Measurements from ENCODE around the gene NREP. TPM values are rescaled to one million over a fixed set of nuclear protein-coding genes. Genes with fewer than 3 reads are reported as not detected.

The NREP gene, protein sequence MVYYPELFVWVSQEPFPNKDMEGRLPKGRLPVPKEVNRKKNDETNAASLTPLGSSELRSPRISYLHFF
- polyA plus RNA-seq (2013, experiment 1 of 2), result 261 TPM
- polyA plus RNA-seq (2013, experiment 2 of 2), result 263 TPM

GRCh38 chr5:111756581-111757354 is at the start of gene NREP:
TSS of gene NREP (minus strand) at chr5:111757194. CDS start at chr5:111755772, 1,422 bp downstream.
- H3K36me3 ChIP-seq (ENCODE audit: insufficient read depth, low read length), result peaks cover 35% of the 10 kb centered on the region
- no peaks in the 10 kb centered on the region for H3K9me3 ChIP-seq (ENCODE audit: insufficient read depth, low read depth, low read length)
- peak within 1 kb of the TSS; percentile 97 for H3K4me3 ChIP-seq (ENCODE audit: low read length)
- peak within 1 kb of the TSS; percentile 100 for H3K9ac ChIP-seq (ENCODE audit: low read depth, low read length)
- peak within 1 kb of the TSS; percentile 99 for H3K27ac ChIP-seq (ENCODE audit: low read depth, low read length)
- peaks cover 45% of the 10 kb centered on the region for H3K4me1 ChIP-seq (ENCODE audit: insufficient read depth, low read length)
- no peaks in the 10 kb centered on the region for H3K27me3 ChIP-seq (ENCODE audit: insufficient read depth, low read length)
- WGBS, result under 1% methylated on average over 9 of the region's 12 CpGs

DNA sequence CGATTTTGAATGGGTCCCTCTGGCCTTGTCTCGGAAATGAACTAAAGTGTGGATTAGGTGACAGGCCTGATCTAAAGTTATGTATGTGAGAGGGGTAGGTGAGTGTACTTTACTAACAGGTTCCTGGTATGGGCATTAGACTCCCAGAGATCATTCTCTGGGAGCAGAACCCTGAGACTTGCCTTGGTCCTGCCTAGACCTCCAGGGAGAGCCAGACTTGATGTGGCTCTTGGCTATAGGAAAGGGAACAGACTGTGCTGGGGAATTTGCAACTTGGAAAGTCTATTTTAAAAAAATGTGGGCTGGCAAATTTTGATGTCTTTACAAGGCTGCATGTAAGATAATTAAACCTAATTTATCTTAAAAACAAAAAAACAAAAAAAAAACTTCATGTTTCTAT is 49.8 kb upstream of the NREP start:
- 92% methylated on average over 2 of the region's 2 CpGs for WGBS
- Histone ChIP-seq H3K9ac (ENCODE audit: low read depth, low read length) (no peak overlapping the region), H3K36me3 (ENCODE audit: insufficient read depth, low read length) (no peaks in the 10 kb centered on the region), H3K27me3 (ENCODE audit: insufficient read depth, low read length) (no peaks in the 10 kb centered on the region), H3K27ac (ENCODE audit: low read depth, low read length) (no peak overlapping the region), H3K9me3 (ENCODE audit: insufficient read depth, low read depth, low read length) (no peaks in the 10 kb centered on the region), H3K4me3 (ENCODE audit: low read length) (no peak overlapping the region), H3K4me1 (ENCODE audit: insufficient read depth, low read length) (peaks cover 1% of the 10 kb centered on the region; the same call in 1 of the 2 replicates)

DNA sequence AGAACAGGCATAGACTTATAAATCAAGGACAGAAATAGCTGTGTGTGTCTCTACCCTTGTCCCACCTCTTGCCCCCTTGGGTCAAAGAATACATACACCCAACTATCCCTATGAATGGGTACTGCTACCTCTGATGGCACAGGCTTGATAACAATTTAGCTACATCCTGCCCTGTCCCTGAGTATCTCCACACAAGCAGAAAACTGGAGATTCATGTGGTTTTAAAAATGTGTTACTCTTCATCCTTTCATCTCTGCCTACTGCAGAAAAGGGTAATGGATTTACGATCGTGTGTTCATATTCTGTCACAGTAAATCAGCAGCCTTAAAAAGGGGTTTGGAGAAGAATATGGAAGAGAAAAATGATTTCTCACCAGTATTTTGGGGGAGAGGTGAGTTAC is 49.2 kb upstream of the NREP start:
- Histone ChIP-seq H3K27ac (ENCODE audit: low read depth, low read length) (no peak overlapping the region), H3K4me3 (ENCODE audit: low read length) (no peak overlapping the region), H3K27me3 (ENCODE audit: insufficient read depth, low read length) (no peaks in the 10 kb centered on the region), H3K4me1 (ENCODE audit: insufficient read depth, low read length) (peaks cover 7% of the 10 kb centered on the region; the same call in 1 of the 2 replicates), H3K36me3 (ENCODE audit: insufficient read depth, low read length) (no peaks in the 10 kb centered on the region), H3K9ac (ENCODE audit: low read depth, low read length) (no peak overlapping the region), H3K9me3 (ENCODE audit: insufficient read depth, low read depth, low read length) (no peaks in the 10 kb centered on the region)
- 98% methylated on average over 2 of the region's 2 CpGs for WGBS

DNA sequence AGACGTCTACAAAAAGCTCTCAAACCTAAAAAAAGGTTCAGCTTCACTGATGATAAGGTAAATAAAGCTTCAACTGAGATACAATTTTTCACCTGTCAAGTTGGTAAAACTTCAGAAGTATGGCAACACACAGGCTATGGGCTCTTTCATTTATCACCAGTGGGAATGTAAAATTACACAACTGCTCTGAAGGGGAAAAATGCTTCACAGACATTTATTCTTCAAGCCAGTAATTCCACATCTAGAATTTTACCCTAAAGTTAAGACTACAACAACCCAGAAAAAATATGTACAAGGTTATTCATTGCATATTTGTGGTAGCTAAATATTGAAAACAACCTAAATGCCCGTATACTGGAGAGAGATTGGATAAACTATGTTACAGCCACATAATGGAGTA is 48.1 kb upstream of the NREP start:
- 100% methylated on average over 2 of the region's 2 CpGs for WGBS
- Histone ChIP-seq H3K4me1 (ENCODE audit: insufficient read depth, low read length) (peaks cover 16% of the 10 kb centered on the region), H3K27ac (ENCODE audit: low read depth, low read length) (no peak overlapping the region), H3K27me3 (ENCODE audit: insufficient read depth, low read length) (no peaks in the 10 kb centered on the region), H3K36me3 (ENCODE audit: insufficient read depth, low read length) (no peaks in the 10 kb centered on the region), H3K9ac (ENCODE audit: low read depth, low read length) (no peak overlapping the region), H3K9me3 (ENCODE audit: insufficient read depth, low read depth, low read length) (no peaks in the 10 kb centered on the region), H3K4me3 (ENCODE audit: low read length) (no peak overlapping the region)

- Histone ChIP-seq H3K4me3 (ENCODE audit: low read length) (no peak overlapping the region), H3K9me3 (ENCODE audit: insufficient read depth, low read depth, low read length) (no peaks in the 10 kb centered on the region), H3K4me1 (ENCODE audit: insufficient read depth, low read length) (peaks cover 16% of the 10 kb centered on the region), H3K27me3 (ENCODE audit: insufficient read depth, low read length) (no peaks in the 10 kb centered on the region), H3K9ac (ENCODE audit: low read depth, low read length) (no peak overlapping the region), H3K27ac (ENCODE audit: low read depth, low read length) (no peak overlapping the region), H3K36me3 (ENCODE audit: insufficient read depth, low read length) (no peaks in the 10 kb centered on the region)
- WGBS, result 82% methylated on average over 3 of the region's 3 CpGs
These were observed 43.4 kb upstream of the NREP start for GRCh38 chr5:111800351-111800750.

DNA sequence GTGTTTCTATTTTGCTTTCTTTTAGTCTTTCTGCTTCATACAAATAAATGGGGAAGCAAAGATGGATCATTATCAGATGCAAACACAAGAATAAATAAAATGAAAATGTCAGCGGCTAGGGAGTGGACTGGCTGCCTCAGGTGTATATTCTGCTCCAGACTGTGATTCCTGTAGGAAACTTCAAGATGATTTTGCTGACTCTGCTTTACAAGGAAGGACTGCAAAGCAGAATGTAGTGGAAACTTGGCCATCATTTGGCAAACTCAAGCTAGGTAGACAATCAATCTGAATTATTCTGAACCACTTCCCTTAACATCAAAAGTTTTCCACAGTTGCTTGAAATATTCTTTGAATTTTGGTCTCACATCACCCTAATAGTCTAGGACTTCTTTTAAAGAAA is 38.1 kb upstream of the NREP start:
- H3K9me3 ChIP-seq (ENCODE audit: insufficient read depth, low read depth, low read length), result no peaks in the 10 kb centered on the region
- no peaks in the 10 kb centered on the region for H3K36me3 ChIP-seq (ENCODE audit: insufficient read depth, low read length)
- WGBS, result 86% methylated on average over 1 of the region's 1 CpG
- no peaks in the 10 kb centered on the region for H3K4me1 ChIP-seq (ENCODE audit: insufficient read depth, low read length)
- no peak overlapping the region for H3K4me3 ChIP-seq (ENCODE audit: low read length)
- H3K9ac ChIP-seq (ENCODE audit: low read depth, low read length), result no peak overlapping the region
- H3K27ac ChIP-seq (ENCODE audit: low read depth, low read length), result no peak overlapping the region
- no peaks in the 10 kb centered on the region for H3K27me3 ChIP-seq (ENCODE audit: insufficient read depth, low read length)

DNA sequence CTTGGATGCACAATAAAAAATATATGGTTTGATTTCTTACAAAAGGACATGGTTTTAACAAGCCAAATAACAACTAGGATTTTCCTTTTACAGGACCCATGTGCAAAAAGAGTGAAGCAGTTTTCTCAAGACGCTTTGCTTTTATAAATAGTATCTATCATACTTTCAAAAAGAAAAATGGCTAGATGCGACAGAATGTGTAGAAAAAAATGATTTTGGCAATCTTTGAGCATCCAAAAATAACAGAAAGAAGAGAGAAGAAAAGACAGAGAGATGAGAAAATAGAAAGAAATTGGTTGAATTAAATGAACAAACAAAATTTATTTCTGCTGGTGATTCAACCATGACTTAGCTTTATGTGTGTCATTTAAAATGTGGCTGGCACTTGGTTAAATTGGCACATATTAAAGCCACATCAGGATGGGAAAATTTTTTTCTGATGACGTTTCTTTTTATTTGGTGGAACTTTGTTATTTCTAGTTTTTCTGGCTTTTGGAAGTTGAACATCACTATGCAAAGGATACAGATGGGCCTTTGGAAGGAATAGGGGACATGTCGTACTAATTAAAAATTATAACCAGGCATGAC is 35.6 kb upstream of the NREP start:
- Histone ChIP-seq H3K27ac (ENCODE audit: low read depth, low read length) (no peak overlapping the region), H3K27me3 (ENCODE audit: insufficient read depth, low read length) (no peaks in the 10 kb centered on the region), H3K36me3 (ENCODE audit: insufficient read depth, low read length) (no peaks in the 10 kb centered on the region), H3K9ac (ENCODE audit: low read depth, low read length) (no peak overlapping the region), H3K4me3 (ENCODE audit: low read length) (no peak overlapping the region), H3K9me3 (ENCODE audit: insufficient read depth, low read depth, low read length) (no peaks in the 10 kb centered on the region), H3K4me1 (ENCODE audit: insufficient read depth, low read length) (no peaks in the 10 kb centered on the region)
- WGBS, result 97% methylated on average over 3 of the region's 4 CpGs

GRCh38 chr5:111790295-111790694 is 33.3 kb upstream of the NREP start:
- 100% methylated on average over 1 of the region's 1 CpG for WGBS
- Histone ChIP-seq H3K9me3 (ENCODE audit: insufficient read depth, low read depth, low read length) (no peaks in the 10 kb centered on the region), H3K4me3 (ENCODE audit: low read length) (no peak overlapping the region), H3K9ac (ENCODE audit: low read depth, low read length) (no peak overlapping the region), H3K4me1 (ENCODE audit: insufficient read depth, low read length) (no peaks in the 10 kb centered on the region), H3K27me3 (ENCODE audit: insufficient read depth, low read length) (no peaks in the 10 kb centered on the region), H3K36me3 (ENCODE audit: insufficient read depth, low read length) (no peaks in the 10 kb centered on the region), H3K27ac (ENCODE audit: low read depth, low read length) (no peak overlapping the region)

DNA sequence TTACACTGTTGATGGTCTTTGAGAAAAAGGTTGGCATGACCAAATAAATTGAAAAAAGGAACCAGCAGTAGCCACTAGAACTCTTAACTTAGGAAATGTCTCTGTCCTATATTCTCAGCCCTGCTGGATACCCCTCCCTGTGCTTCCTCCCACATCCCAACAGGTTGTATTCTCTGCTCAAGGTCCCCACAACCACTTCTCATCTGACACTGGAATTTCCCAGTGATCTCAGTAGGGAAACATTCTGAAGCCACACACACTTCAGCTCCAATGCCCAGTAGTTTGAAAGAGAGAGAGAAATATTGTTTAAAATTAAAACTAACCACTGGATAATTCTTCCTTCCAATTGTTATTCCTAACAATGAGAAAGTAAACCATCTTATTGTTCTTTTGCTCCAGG is 30.0 kb upstream of the NREP start:
- Histone ChIP-seq H3K36me3 (ENCODE audit: insufficient read depth, low read length) (no peaks in the 10 kb centered on the region), H3K4me1 (ENCODE audit: insufficient read depth, low read length) (no peaks in the 10 kb centered on the region; the same call in 1 of the 2 replicates), H3K9me3 (ENCODE audit: insufficient read depth, low read depth, low read length) (no peaks in the 10 kb centered on the region), H3K27ac (ENCODE audit: low read depth, low read length) (no peak overlapping the region), H3K9ac (ENCODE audit: low read depth, low read length) (no peak overlapping the region), H3K4me3 (ENCODE audit: low read length) (no peak overlapping the region), H3K27me3 (ENCODE audit: insufficient read depth, low read length) (no peaks in the 10 kb centered on the region)

DNA sequence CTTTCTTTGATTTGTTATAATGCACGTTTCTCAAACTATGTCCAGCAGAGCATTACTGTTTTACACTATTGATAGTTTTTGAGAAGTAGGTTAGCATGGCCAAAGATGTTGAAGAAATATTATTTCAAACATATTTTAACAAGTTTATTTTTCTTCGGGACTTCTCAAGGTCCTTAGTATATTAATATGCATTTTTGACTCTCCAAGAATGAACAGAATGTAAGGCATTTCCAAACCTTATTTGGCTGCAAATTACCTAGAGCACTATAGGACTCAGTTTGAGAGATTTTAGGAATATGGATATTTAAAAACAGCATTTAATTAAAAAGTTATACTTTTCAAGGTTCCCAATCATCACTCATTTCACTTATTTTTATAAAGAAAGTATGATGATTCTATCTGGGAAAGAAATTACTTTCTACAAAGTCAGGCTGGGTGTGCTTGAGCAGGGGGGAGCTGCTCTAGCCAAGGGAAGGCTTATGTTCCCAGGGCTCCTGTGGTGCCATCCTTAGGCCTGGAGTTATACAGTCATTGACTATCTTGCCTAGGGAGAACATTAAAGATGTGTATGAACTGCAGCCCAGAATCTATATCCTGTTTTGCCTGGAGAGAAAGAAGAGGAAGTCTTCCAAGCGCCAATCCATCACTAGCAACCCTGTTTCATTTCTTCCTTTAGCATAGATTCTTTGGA is 27.6 kb upstream of the NREP start:
- Histone ChIP-seq H3K36me3 (ENCODE audit: insufficient read depth, low read length) (no peaks in the 10 kb centered on the region), H3K27ac (ENCODE audit: low read depth, low read length) (no peak overlapping the region), H3K4me1 (ENCODE audit: insufficient read depth, low read length) (no peaks in the 10 kb centered on the region; the same call in 1 of the 2 replicates), H3K27me3 (ENCODE audit: insufficient read depth, low read length) (no peaks in the 10 kb centered on the region), H3K9me3 (ENCODE audit: insufficient read depth, low read depth, low read length) (no peaks in the 10 kb centered on the region), H3K4me3 (ENCODE audit: low read length) (no peak overlapping the region), H3K9ac (ENCODE audit: low read depth, low read length) (no peak overlapping the region)
- 93% methylated on average over 2 of the region's 3 CpGs for WGBS

- Histone ChIP-seq H3K36me3 (ENCODE audit: insufficient read depth, low read length) (no peaks in the 10 kb centered on the region), H3K27ac (ENCODE audit: low read depth, low read length) (no peak overlapping the region), H3K4me3 (ENCODE audit: low read length) (no peak overlapping the region), H3K27me3 (ENCODE audit: insufficient read depth, low read length) (no peaks in the 10 kb centered on the region), H3K9me3 (ENCODE audit: insufficient read depth, low read depth, low read length) (no peaks in the 10 kb centered on the region), H3K4me1 (ENCODE audit: insufficient read depth, low read length) (no peaks in the 10 kb centered on the region; the same call in 1 of the 2 replicates), H3K9ac (ENCODE audit: low read depth, low read length) (no peak overlapping the region)
- no CpG with 5 or more reads among the region's 3 CpGs for WGBS
These were observed 26.5 kb upstream of the NREP start for GRCh38 chr5:111783537-111783936.

Measured in HUES64 (cell line).